SU-DHL-6 (cell line): ENCODE data around the gene TRIM7.

ENCODE experiments used
- EZH2phosphoT487 ChIP-seq: fragments of 200-600 bp; sonication (generic), shearing (Covaris generic); conservative IDR thresholded peaks from 2 replicates; pipeline ENCODE4 v1.6.1; 2018; ENCODE audit warnings: mild to moderate bottlenecking, antibody characterized with exemption, low read length, moderate library complexity, mixed read lengths
- TF ChIP-seq, protein P1 (sequence below): fragments of 200-600 bp; sonication (generic); IDR thresholded peaks from one replicate; pipeline ENCODE4 v1.5.1; 2017; ENCODE audit warnings: antibody characterized with exemption, mild to moderate bottlenecking, low read length, moderate library complexity; ENCODE audit not compliant: insufficient read depth, poor library complexity, severe bottlenecking

DNA sequence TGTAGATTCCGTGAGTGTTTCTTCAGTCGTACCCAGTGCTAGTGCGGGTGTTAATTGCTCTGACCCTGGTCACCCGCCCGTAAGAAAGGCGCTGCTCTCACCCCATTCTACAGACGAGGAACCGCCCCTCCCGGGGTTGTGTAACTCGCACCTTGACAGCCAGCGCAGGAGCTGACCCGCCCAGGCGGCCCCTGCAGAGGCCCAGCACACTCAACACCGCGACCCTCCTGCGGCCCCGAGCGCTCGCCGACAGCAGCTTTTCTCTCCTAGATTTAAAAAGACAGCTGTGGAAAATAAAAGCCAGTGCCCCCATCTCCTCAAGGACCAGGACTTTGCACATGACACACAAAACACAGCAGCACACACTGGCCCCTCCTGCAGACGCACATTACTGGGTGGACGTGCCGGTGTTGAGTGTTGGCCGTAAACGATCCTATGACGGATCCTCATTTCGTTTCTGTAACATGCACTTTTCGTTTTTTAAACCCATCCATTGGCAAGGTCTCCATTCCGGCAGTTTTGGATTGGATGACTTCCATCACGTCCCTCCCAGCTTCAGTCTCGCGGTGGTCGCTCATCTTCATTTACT is 34.7 kb downstream of the TRIM7 start:
- TF ChIP-seq, protein P1, sequence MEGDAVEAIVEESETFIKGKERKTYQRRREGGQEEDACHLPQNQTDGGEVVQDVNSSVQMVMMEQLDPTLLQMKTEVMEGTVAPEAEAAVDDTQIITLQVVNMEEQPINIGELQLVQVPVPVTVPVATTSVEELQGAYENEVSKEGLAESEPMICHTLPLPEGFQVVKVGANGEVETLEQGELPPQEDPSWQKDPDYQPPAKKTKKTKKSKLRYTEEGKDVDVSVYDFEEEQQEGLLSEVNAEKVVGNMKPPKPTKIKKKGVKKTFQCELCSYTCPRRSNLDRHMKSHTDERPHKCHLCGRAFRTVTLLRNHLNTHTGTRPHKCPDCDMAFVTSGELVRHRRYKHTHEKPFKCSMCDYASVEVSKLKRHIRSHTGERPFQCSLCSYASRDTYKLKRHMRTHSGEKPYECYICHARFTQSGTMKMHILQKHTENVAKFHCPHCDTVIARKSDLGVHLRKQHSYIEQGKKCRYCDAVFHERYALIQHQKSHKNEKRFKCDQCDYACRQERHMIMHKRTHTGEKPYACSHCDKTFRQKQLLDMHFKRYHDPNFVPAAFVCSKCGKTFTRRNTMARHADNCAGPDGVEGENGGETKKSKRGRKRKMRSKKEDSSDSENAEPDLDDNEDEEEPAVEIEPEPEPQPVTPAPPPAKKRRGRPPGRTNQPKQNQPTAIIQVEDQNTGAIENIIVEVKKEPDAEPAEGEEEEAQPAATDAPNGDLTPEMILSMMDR = no peak
- TF ChIP-seq EZH2phosphoT487 = no peak
